Fibroblast of skin of scalp (primary cell): ENCODE measurements around the gene ATP5F1E.
"Not testable (repeated sequence)": the region's sequence is repeated elsewhere in the genome, so short reads cannot be mapped to it uniquely, and the experiment has no call there.

Source experiments
- DNase-seq: peaks from one replicate; pipeline ENCODE4 v3.0.0-alpha.2; 2013

ATP5F1E gene

GRCh38 chr20:58987790-58988564, 44.2 kb downstream of the ATP5F1E start:
- no peak for DNase-seq

- no peak for DNase-seq
These were observed 45.1 kb downstream of the ATP5F1E start for GRCh38 chr20:58986968-58987517.

- DNase-seq, result no peak
These were observed 45.7 kb downstream of the ATP5F1E start for GRCh38 chr20:58986286-58986967.

- no peak for DNase-seq
These were observed 46.5 kb downstream of the ATP5F1E start for GRCh38 chr20:58985656-58986055.

- DNase-seq, result no peak
These were observed 47.4 kb downstream of the ATP5F1E start for GRCh38 chr20:58984691-58985090.

- not testable (repeated sequence) for DNase-seq
These were observed 49.0 kb downstream of the ATP5F1E start for GRCh38 chr20:58983115-58983468.

GRCh38 chr20:58982406-58983114, 49.6 kb downstream of the ATP5F1E start:
- DNase-seq, result no peak

GRCh38 chr20:58981628-58982364, 50.3 kb downstream of the ATP5F1E start:
- DNase-seq, result peak; percentile 17

- peak; percentile 88 for DNase-seq
These were observed 51.2 kb downstream of the ATP5F1E start, which contains the start of gene NELFCD for GRCh38 chr20:58980711-58981627. Gene NELFCD (plus strand): TSS chr20:58981256. CDS start chr20:58981310, 54 bp downstream.

- no peak for DNase-seq
These were observed 53.6 kb downstream of the ATP5F1E start for GRCh38 chr20:58978351-58979190.

- DNase-seq, result no peak
These were observed 55.9 kb downstream of the ATP5F1E start for GRCh38 chr20:58976061-58976730.
